Keratinocyte (primary cell): ENCODE measurements around the gene SSPN. TPM values are rescaled to one million over a fixed set of nuclear protein-coding genes. Genes with fewer than 3 reads are reported as not detected.
A peak's percentile ranks its signal among the peaks of the same experiment; 100 is the strongest.

Source experiments
- DNase-seq: peaks from one replicate; pipeline ENCODE4 v3.0.0-alpha.2; 2011; ENCODE audit warnings: low read depth, missing footprints, low spot score
- FAIRE-seq: peaks from 2 replicates; lab custom pipeline; 2011; peaks lifted over from hg19 to GRCh38; lab: Jason Lieb, UNC
- H2AFZ ChIP-seq: 2 replicates; pipeline ENCODE4 v1.6.0; 2012; ENCODE audit warnings: low read length, control low read depth, inconsistent platforms; ENCODE audit not compliant: control insufficient read depth
- H3K27ac ChIP-seq: 2 replicates; pipeline ENCODE4 v1.5.1; 2011; ENCODE audit warnings: low read length; ENCODE audit not compliant: control insufficient read depth, insufficient read depth
- H3K27me3 ChIP-seq: 3 replicates; pipeline ENCODE4 v1.6.0; 2011; ENCODE audit warnings: low read length; ENCODE audit not compliant: control insufficient read depth, insufficient read depth; ENCODE audit errors: extremely low read depth
- H3K36me3 ChIP-seq, 2 experiments: 2 replicates in 1 of 2; 3 replicates in 1 of 2; pipeline ENCODE4 v1.5.1; 2011; ENCODE audit warnings: low read length in 2 of 2, mild to moderate bottlenecking in 1 of 2; ENCODE audit not compliant: control insufficient read depth in 2 of 2, insufficient read depth in 2 of 2; ENCODE audit errors: extremely low read depth in 1 of 2
- H3K4me1 ChIP-seq: 3 replicates; pipeline ENCODE4 v1.5.1; 2011; ENCODE audit warnings: low read length; ENCODE audit not compliant: control insufficient read depth, insufficient read depth; ENCODE audit errors: extremely low read depth
- H3K4me2 ChIP-seq: 3 replicates; pipeline ENCODE4 v1.6.0; 2011; ENCODE audit warnings: low read depth, low read length; ENCODE audit not compliant: control insufficient read depth, insufficient read depth; ENCODE audit errors: extremely low read depth
- H3K4me3 ChIP-seq, 3 experiments: fragments of 200-600 bp in 1 of 3; sonication (generic) in 1 of 3; 2 replicates in 2 of 3; 3 replicates in 1 of 3; pipeline ENCODE4 v1.5.1; 2011 to 2016; ENCODE audit warnings: low read length in 3 of 3, mild to moderate bottlenecking in 3 of 3, control low read depth in 2 of 3, inconsistent platforms in 1 of 3, low read depth in 1 of 3, mixed read lengths in 1 of 3, mixed run types in 1 of 3, moderate library complexity in 1 of 3; ENCODE audit not compliant: control insufficient read depth in 2 of 3, insufficient read depth in 2 of 3; ENCODE audit errors: extremely low read depth in 1 of 3
- H3K79me2 ChIP-seq: 2 replicates; pipeline ENCODE4 v1.6.0; 2012; ENCODE audit warnings: low read length; ENCODE audit not compliant: control insufficient read depth, insufficient read depth
- H3K9ac ChIP-seq: 3 replicates; pipeline ENCODE4 v1.6.0; 2011; ENCODE audit warnings: low read length; ENCODE audit not compliant: control insufficient read depth, insufficient read depth; ENCODE audit errors: extremely low read depth
- H3K9me1 ChIP-seq: 3 replicates; pipeline ENCODE4 v1.6.0; 2011; ENCODE audit warnings: low read length; ENCODE audit not compliant: control insufficient read depth, insufficient read depth; ENCODE audit errors: extremely low read depth
- H3K9me3 ChIP-seq: 2 replicates; pipeline ENCODE4 v1.5.1; 2012; ENCODE audit warnings: low read depth, low read length; ENCODE audit not compliant: control insufficient read depth
- H4K20me1 ChIP-seq: 3 replicates; pipeline ENCODE4 v1.6.0; 2011; ENCODE audit warnings: low read length; ENCODE audit not compliant: control insufficient read depth, insufficient read depth; ENCODE audit errors: extremely low read depth
- EZH2 ChIP-seq: IDR thresholded peaks from one replicate; pipeline ENCODE4 v1.6.1; 2012; ENCODE audit warnings: inconsistent platforms, mild to moderate bottlenecking, low read length, moderate library complexity
- dilution Hi-C: fragments of 300-500 bp; cut with MboI; formaldehyde crosslinking; loops from one replicate; pipeline ENCODE4 v1.7.0; 2020; ENCODE audit warnings: low sequenced_read_pairs; ENCODE audit not compliant: extremely low pct_ligation_motif_present
- polyA plus RNA-seq, 5 experiments: library from polyadenylated mRNA; depleted of rRNA in 3 of 5; stranded (reverse) in 3 of 5; stranded (forward) in 1 of 5; unstranded in 1 of 5; fragments of >200 nt; gene quantifications; 1 replicate in 1 of 5; 2 replicates in 3 of 5; 3 replicates in 1 of 5; pipeline versions ENCODE4 v1.2.1 to v1.2.3, GENCODE V29; 2011 to 2012; ENCODE audit warnings: missing spikeins in 2 of 5, low read depth in 1 of 5, low replicate concordance in 1 of 5
- TF ChIP-seq, protein P1 (sequence below), 3 experiments: IDR thresholded peaks in 1 of 3; conservative IDR thresholded peaks in 1 of 3; optimal IDR thresholded peaks in 1 of 3; 2 replicates in 2 of 3; 3 replicates in 1 of 3; pipeline versions ENCODE3 to v1.5.1; 2011; ENCODE audit warnings: low read length in 3 of 3, mild to moderate bottlenecking in 3 of 3, moderate library complexity in 2 of 3, control low read depth in 1 of 3, inconsistent platforms in 1 of 3; ENCODE audit not compliant: insufficient read depth in 2 of 3; ENCODE audit errors: extremely low read depth in 1 of 3

Gene SSPN
- polyA plus RNA-seq, 1 donor (not counting 4 experiments of a cell fraction or from before 2014, with no cell fraction given) = 1.0 TPM

DNA sequence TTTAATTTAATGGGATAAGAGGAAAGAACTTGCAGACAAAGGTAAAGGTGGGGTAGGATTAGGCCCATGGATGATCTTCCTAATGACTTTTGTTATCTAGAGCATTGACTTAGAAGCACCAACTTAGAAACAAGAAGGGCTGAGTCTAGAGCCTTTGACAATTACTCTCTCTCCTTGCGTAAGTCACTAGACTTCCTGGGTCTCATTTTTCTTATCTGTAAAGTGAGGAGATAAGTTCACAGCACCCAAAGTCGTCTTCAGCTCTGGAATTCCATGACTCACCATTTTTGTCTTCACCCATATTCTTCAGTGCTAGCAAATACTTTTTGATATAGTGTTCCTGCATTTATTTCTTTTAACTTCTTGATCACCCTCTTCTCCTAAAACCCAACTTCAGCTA, 75.7 kb downstream of the SSPN start:
- Histone ChIP-seq H3K4me3 (no peak overlapping the region), H4K20me1 (no peaks in the 10 kb centered on the region), H3K27ac (peak overlapping the region; percentile 89), H3K9me1 (no peaks in the 10 kb centered on the region), H3K4me1 (peaks cover 58% of the 10 kb centered on the region), H2AFZ (no peak overlapping the region), H3K79me2 (no peaks in the 10 kb centered on the region), H3K9me3 (no peaks in the 10 kb centered on the region), H3K9ac (peak overlapping the region; percentile 60), H3K27me3 (no peaks in the 10 kb centered on the region), H3K4me2 (peak overlapping the region; percentile 30), H3K36me3 (no peaks in the 10 kb centered on the region)
- DNase-seq (no peak), FAIRE-seq (peak; percentile 29)
- dilution Hi-C loops = no loop called here
- TF ChIP-seq, protein P1, sequence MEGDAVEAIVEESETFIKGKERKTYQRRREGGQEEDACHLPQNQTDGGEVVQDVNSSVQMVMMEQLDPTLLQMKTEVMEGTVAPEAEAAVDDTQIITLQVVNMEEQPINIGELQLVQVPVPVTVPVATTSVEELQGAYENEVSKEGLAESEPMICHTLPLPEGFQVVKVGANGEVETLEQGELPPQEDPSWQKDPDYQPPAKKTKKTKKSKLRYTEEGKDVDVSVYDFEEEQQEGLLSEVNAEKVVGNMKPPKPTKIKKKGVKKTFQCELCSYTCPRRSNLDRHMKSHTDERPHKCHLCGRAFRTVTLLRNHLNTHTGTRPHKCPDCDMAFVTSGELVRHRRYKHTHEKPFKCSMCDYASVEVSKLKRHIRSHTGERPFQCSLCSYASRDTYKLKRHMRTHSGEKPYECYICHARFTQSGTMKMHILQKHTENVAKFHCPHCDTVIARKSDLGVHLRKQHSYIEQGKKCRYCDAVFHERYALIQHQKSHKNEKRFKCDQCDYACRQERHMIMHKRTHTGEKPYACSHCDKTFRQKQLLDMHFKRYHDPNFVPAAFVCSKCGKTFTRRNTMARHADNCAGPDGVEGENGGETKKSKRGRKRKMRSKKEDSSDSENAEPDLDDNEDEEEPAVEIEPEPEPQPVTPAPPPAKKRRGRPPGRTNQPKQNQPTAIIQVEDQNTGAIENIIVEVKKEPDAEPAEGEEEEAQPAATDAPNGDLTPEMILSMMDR (optimal IDR thresholded peaks at IDR 0.05 in 1 of 3, IDR thresholded peaks at IDR 0.05 in 1 of 3, conservative IDR thresholded peaks at IDR 0.05 in 1 of 3; ENCODE audit: extremely low read depth in 1 of 3, insufficient read depth in 2 of 3, low read length in 3 of 3) = no peak
- no peak for TF ChIP-seq EZH2

DNA sequence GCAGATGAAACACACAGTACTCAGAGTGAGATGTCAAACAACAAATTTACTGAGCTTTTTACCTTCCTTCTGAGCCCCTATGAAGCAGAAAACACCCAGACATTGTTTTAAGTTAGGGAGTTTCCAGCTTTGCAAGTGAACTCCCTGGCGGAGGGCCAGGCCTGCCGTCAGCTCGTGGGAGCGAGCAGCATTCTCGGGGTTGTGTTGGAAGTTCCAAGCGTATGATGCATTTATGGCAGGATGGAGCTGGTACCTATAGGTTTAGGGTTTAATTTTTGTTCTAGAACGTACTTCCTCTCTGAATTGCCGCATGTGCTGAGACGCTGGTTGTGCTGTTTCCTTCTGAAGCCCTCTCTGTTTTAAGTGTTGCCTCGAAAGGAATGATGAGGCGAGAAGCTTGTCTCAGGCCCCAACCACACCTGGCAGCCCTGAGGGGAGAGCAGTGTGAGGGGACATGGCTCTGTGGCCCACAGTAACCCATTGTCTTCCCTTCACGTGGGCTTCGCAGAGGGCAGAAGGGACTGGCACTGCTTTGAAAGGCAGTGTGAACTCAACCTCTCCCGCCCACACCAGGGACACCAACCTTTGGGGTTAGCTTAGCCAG, 76.6 kb downstream of the SSPN start:
- H3K9me3 ChIP-seq = no peaks in the 10 kb centered on the region
- H3K27ac ChIP-seq = peak overlapping the region; percentile 89
- peaks cover 53% of the 10 kb centered on the region for H3K4me1 ChIP-seq
- H3K4me2 ChIP-seq = peak overlapping the region; percentile 30
- dilution Hi-C loops = no loop called here
- no peaks in the 10 kb centered on the region for H3K36me3 ChIP-seq
- DNase-seq (peak; percentile 80), FAIRE-seq (peak; percentile 77)
- H2AFZ ChIP-seq = peak overlapping the region; percentile 55
- TF ChIP-seq EZH2 = no peak
- TF ChIP-seq, protein P1 (optimal IDR thresholded peaks at IDR 0.05 in 1 of 3, IDR thresholded peaks at IDR 0.05 in 1 of 3, conservative IDR thresholded peaks at IDR 0.05 in 1 of 3; ENCODE audit: extremely low read depth in 1 of 3, insufficient read depth in 2 of 3, low read length in 3 of 3) = no peak
- no peaks in the 10 kb centered on the region for H3K27me3 ChIP-seq
- H3K4me3 ChIP-seq = no peak overlapping the region
- H3K9ac ChIP-seq = peak overlapping the region; percentile 60
- no peaks in the 10 kb centered on the region for H3K79me2 ChIP-seq
- no peaks in the 10 kb centered on the region for H3K9me1 ChIP-seq
- no peaks in the 10 kb centered on the region for H4K20me1 ChIP-seq
